CD4-positive, alpha-beta T cell treated with Interleukin-17A for 4 hours (primary cell): ENCODE results near the gene TCIRG1.
"Not testable (repeated sequence)": the region's sequence is repeated elsewhere in the genome, so short reads cannot be mapped to it uniquely, and the experiment has no call there.

Source experiments
- DNase-seq: peaks from one replicate; pipeline ENCODE4 v3.0.0-alpha.2; 2020; ENCODE audit warnings: mixed read lengths

Gene TCIRG1

DNA sequence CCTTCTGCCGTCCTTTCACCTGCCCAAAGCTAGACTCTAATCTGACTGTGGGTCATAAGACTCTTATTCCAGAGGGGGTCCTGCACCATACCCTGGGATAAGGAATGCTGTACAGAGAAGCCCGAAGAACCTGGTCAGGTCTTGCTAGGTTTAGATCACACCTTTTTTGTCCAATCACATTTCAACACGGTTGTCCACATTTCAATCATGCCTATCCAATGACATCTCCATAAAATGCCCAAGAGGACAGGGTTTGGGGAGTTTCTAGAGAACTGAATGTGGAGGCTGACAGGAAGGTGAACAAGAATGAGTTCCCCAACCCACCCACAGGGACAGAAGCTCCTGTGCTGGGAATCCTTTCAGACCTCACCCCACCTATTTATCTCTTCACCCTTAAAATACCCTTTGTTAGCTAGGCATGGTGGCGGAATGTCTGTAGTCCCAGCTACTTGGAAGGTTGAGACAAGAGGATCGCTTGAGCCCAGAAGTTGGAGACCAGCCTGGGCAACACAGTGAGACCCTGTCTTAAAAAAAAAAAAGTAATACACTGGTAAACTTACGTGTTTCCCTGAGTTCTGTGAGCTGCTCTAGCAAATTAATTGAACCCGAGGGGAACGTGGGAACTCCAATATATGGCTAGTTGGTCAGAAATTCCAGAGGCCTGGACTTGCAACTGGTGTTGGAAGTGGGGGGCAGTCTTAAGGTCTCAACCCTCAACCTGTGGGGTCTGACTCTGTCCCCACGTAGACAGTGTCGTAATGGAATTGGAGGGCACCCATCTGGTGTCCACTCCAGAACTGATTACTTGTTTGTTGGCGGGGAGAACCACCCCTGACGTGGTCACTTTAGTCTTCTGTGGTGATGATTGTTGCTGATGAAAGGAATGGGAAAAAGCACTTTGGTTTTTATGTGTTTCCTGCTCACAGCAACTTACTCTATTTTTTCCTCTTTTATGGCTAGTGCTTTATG, 17.8 kb downstream of the TCIRG1 start:
- no peak for DNase-seq

- no peak for DNase-seq
These were observed 19.0 kb downstream of the TCIRG1 start for GRCh38 chr11:68057807-68058206.

GRCh38 chr11:68061508-68061907, 22.7 kb downstream of the TCIRG1 start:
- DNase-seq, result no peak

DNA sequence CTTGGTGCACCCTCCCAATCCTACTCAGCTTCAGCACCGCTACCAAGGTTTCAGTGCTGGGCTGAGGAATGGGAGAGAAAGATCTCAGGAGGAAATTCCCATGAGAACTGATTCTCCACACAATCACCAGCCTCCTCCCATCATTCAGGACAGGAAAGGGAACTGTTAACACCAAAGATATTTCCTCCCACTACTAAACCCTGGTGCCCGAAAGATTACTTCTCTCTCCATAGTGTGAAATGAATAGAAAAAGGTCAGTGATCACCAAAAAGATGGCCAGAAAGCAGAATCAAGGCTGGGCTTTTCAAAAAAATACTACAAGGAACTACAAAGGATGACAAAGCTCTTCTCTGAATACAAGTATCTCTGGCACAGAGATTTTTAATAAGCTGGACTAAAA, 26.1 kb downstream of the TCIRG1 start:
- DNase-seq, result no peak

DNA sequence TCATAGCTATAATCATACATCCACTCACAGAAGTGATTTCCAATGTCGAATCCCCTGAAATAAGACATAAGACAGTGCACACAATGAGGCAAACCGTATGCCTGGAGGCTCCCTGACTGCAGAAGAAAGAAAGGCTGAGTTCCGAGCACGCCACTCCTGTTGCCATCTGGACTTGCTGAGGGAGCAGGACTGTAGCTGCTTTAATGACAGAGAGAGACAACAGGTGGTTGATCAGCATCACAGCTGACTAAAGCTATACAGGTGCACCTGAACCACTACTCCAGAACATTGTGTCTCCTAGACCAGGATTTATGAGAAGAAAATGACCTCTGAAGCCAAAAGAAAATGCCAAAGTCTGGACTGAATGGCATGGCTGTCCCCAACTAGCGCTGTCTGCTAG, 27.0 kb downstream of the TCIRG1 start:
- no peak for DNase-seq

GRCh38 chr11:68066742-68067141, 27.9 kb downstream of the TCIRG1 start:
- DNase-seq, result no peak

DNA sequence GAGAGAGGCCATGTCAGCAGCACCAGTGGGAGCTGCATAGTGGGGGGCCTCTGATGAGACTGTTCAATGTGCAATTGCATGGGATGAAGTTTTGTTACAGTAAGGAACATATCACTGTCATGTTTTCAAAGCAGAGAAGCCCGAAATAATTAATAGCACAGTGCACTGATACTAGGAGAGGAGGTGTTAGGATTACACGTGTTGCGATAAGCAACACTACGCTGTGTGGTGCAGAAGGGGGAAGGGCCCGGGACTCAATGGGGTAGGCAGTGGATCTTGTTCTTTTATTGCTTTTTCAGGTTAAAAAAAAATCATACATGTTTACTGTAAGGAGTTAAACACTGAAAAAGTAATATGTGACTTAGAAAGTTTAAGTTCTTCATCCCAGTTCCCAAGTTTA, 29.2 kb downstream of the TCIRG1 start:
- DNase-seq, result no peak

GRCh38 chr11:68071281-68072048, 32.6 kb downstream of the TCIRG1 start:
- DNase-seq, result no peak

DNA sequence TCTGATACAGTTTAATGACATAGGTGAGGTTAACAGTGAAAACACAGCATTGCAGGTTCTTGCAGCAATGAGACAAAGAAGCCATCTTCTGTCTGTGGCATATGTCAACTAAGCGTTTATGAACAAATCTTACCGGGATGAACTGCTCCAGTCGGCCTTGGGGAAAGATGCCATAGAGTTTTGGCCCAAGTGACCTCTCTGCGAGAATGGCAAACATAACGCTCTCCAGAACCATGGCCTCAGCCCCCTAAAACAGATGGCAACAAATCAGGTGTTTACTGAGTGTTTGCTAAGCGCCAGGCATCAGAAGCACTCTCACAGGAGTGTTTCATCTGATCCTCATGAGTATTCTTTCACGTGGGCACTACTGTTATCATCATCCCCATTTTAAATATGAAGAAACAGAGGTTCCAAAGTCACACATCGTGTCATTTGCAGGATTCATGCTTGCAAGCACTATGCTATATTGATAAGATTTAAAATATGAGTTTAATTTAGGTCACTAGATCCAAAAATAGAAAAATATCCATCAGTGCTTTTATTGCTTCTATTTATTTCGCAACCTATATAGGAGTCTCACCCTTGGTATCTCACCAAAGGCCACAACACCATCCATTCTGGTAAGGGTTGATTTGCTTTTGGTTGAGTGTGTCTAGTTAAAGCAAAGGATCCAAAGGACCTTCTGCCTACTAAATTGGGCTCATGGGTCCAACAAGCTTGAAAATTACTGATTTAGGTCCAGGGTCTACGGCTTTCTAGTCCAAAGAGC, 35.9 kb downstream of the TCIRG1 start:
- no peak for DNase-seq

DNA sequence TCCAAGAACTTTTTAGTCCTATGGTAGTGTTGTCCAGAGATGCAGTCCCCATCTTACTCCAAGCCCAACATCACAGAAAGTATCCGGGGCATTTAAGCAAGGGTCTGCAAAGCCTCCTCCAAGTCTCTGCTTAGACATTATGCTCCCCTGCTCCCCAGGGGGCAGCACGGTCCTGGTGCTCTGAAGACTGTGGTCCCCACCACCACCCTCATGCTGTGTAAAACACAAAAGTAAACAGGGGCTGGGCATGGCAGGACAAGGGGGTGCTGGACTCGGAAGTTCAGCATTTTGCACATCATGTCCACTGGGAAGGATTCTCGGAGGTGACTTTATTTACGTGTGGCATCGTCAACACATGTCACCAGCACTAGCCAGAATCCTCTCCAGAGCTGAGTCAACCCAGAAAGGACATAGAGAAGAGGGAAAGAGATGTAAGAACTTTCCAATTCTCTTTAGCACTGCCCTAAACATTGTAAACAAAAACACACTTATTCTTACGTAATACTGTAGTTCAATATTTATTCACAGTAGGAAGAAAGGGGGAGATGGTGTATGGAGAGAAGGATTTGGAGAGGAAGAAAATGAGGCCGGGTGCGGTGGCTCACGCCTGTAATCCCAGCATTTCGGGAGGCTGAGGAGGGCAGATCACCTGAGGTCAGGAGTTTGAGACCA, 37.7 kb downstream of the TCIRG1 start:
- peak; percentile 11 for DNase-seq

- DNase-seq, result no peak
These were observed 39.1 kb downstream of the TCIRG1 start for GRCh38 chr11:68077617-68078582.

- DNase-seq, result no peak
These were observed 42.0 kb downstream of the TCIRG1 start for GRCh38 chr11:68080860-68081259.

DNA sequence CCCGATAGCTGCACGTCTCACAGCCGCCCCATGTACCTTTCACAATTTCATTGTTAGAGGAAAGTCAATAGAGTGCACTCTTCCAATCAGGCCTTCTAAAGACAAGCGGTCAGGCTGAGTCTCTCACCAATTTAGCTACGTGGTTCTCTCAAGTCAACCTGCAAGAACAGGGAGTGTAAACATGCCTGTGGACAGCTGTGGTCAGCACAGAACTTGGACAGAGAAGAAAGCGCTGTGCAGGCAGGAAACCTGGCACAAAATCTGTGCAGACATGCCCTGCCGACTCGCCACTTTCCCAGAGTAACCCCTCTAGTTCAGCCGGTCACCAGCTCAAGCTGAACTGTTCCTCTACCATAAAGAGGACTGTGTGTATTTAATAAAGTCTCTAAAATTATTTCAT, 42.9 kb downstream of the TCIRG1 start:
- DNase-seq, result no peak

GRCh38 chr11:68082481-68082880, 43.7 kb downstream of the TCIRG1 start:
- DNase-seq, result no peak

- no peak for DNase-seq
These were observed 44.7 kb downstream of the TCIRG1 start for GRCh38 chr11:68083517-68083916.

GRCh38 chr11:68089679-68090078, 50.9 kb downstream of the TCIRG1 start:
- no peak for DNase-seq

DNA sequence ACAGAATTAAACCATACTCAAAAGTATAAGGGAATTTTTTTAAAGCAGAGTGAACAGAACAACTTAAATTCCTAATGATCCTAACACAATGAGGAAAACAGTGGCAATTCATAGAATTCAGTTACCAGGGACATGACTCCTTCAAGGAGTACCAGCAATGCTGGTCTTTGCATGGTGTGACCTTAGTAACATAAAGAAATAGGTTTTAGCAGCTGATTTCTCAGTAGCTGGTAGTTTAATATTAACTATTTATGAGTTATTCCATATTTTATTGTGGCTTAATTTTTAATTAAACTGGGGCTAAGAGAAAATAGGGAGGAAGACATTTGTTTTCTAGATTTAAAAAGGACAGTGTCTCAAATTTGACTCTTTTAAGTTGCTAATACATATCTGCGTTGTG, 51.5 kb downstream of the TCIRG1 start:
- no peak for DNase-seq

GRCh38 chr11:68090706-68091105, 51.9 kb downstream of the TCIRG1 start:
- no peak for DNase-seq

- no peak for DNase-seq
These were observed 53.6 kb downstream of the TCIRG1 start for GRCh38 chr11:68092411-68092810.

GRCh38 chr11:68092946-68093345, 54.1 kb downstream of the TCIRG1 start:
- not testable (repeated sequence) for DNase-seq

DNA sequence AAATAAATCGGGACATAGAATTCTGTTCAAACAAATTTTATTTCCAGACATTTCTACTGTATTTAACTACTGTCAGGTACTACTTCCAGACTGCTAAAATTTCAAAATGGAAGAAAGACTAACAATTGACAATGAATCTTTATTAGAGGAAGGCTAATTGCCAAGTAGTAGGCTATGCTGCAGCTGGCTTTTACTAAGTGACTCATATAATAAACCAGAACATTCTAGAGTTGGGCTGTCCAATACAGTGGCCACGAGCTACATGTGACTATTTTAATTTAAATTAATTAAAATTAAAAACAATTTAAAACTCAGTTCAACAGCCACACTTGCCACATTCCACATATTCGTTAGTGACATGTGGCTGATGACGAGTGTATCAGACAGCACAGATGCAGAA, 54.7 kb downstream of the TCIRG1 start:
- DNase-seq, result no peak
